ENCODE results near the gene PGRMC1.

DNA sequence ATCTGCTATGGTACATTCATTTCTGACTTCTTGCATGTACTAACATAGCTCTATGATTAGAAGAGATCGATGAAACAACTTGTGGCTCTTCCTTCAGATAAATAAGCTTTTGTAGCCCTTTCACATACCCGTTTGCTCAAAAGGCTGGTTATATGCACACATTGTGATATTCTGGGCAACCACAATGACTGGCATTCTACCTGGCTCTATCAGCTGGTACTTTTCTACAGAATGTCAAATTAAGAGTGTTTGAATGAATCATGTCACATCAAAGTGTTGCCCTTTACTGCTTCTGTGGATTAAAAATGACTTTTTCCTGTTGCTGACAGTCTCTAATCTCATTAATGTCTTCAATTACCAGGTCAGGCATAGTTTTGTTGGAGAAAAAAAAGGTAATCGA, 11.6 kb downstream of the PGRMC1 start:
- TF ChIP-seq EZH2phosphoT487 (IDR thresholded peaks at IDR 0.05; ENCODE audit: low read depth, severe bottlenecking, unreplicated experiment) = no peak
- TF ChIP-seq, protein P1, sequence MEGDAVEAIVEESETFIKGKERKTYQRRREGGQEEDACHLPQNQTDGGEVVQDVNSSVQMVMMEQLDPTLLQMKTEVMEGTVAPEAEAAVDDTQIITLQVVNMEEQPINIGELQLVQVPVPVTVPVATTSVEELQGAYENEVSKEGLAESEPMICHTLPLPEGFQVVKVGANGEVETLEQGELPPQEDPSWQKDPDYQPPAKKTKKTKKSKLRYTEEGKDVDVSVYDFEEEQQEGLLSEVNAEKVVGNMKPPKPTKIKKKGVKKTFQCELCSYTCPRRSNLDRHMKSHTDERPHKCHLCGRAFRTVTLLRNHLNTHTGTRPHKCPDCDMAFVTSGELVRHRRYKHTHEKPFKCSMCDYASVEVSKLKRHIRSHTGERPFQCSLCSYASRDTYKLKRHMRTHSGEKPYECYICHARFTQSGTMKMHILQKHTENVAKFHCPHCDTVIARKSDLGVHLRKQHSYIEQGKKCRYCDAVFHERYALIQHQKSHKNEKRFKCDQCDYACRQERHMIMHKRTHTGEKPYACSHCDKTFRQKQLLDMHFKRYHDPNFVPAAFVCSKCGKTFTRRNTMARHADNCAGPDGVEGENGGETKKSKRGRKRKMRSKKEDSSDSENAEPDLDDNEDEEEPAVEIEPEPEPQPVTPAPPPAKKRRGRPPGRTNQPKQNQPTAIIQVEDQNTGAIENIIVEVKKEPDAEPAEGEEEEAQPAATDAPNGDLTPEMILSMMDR (IDR thresholded peaks at IDR 0.05; ENCODE audit: poor library complexity) = no peak
- TF ChIP-seq EZH2 (IDR thresholded peaks at IDR 0.05; ENCODE audit: borderline replicate concordance) = no peak

Measured in hepatocyte (in vitro differentiated cells).